IPS DF 19.7 (cell line): ENCODE measurements around the gene ALKBH7.

Experiments
- DNase-seq: peaks from one replicate; pipeline ENCODE4 v3.0.0-alpha.2; 2013; ENCODE audit warnings: low read depth, low spot score

ALKBH7 gene

DNA sequence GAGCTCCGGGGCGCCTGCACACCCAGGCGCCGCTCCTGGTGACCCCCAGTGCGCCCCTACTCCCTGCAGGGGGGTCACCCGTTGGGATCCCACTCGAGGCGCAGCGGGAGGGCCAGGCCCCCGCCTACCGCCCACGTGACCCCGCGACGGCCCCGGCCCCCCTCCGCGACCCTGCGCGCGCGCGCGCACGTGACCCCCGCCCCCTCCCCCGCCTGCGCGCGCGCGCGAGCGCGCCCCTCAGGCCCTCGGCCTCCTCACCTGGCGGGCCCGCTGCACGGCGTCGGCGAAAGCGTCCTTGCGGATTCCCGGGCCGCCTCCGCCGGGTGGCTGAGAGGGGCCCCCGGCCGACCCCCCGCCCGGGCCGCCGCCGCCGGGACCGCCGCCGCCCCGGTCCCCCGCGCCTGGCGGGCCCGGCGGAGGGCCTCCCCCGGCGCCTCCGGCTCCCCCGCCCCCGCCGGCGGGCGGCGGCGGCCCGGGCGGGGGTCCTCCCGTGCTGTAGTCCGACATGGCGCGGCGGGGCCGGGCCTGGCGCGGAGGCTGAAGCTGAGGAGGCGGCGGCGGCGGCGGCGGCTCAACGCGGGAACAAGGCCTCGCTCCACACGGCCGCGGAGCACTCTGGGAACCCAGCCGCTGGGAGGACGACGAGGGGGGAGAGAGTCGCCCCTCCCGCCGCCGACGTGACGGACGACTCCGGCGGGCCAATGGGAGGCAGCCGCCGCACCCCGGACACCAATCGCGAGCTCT lies 51.8 kb downstream of the ALKBH7 start, which contains the start of gene KHSRP:
Gene KHSRP (minus strand): TSS at position 617 of the 744 bp plus-strand sequence. CDS start 110 bp downstream, at position 507.
- DNase-seq: no peak
